ENCODE data around the gene ST3GAL3. TPM values are rescaled to one million over a fixed set of nuclear protein-coding genes. Genes with fewer than 3 reads are reported as not detected.
"Not testable (repeated sequence)": the region's sequence is repeated elsewhere in the genome, so short reads cannot be mapped to it uniquely, and the experiment has no call there.

Gene ST3GAL3
- total RNA-seq, 1 experiment from 2014 or later, result 4.1 TPM

DNA sequence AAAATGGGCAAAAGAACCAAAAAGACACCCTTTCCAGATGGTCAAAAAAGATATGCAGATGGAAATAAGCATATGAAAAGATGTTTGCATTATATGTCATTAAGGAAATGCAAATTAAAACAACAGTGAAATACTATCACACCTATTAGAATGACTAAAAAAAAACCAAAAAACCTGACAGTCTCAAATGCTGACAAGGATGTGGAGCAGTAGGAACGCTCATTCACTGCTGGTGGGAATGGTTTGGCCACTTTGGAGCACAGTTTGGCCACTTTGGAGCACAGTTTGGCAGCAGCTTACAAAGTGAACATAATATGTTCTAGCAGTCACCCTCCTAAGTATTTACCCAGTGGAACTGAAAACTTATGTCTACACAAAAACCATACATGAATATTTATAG lies 121.2 kb downstream of the ST3GAL3 start:
- no peak for DNase-seq (ENCODE audit: low read depth, low spot score)
- in situ Hi-C loops (cut with HindIII; ENCODE audit: low pct_unique_long_range_greater_than_20kb, low sequenced_read_pairs), result no loop called here

DNA sequence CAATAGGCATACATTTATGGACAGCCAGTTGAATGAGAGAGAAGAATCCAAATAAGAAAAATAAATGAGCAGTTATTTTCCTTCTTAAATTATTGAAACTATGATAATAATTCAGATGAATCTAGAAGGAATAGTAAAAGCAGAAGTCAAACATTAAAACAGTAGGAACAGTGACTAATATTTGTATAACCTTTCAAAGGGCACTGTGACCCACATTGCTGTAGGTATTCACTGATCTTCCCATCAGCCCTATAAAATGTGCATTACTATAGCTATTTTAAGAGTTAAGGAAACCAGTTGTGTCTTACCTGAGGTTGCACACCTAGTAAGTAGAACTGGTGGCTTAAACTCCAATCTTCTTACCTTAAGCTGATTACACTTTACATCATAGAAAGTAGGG lies 123.5 kb downstream of the ST3GAL3 start:
- in situ Hi-C loops (cut with HindIII; ENCODE audit: low pct_unique_long_range_greater_than_20kb, low sequenced_read_pairs), result no loop called here
- no peak for DNase-seq (ENCODE audit: low read depth, low spot score)

DNA sequence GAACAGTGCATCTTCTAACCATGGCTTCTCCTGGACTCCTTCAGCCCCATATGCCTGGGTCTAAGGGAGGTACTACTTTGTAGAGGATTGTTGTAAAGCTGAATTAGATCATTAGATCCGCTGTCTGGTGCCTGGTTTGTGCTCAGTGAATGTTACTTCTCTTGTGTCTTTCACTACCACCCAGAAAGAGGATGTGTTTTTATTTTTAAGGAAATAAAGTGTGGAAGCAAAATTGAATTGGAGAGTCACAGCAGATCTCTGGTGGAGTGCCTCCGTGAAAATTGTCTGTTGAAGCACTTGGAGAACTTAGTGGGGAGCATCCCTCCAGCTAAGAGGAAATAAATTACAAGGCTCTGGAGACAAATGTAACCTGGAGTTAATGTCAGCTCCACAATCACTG lies 124.5 kb downstream of the ST3GAL3 start:
- DNase-seq (ENCODE audit: low read depth, low spot score), result no peak
- in situ Hi-C loops (cut with HindIII; ENCODE audit: low pct_unique_long_range_greater_than_20kb, low sequenced_read_pairs), result no loop called here

- no peak for DNase-seq (ENCODE audit: low read depth, low spot score)
- in situ Hi-C loops (cut with HindIII; ENCODE audit: low pct_unique_long_range_greater_than_20kb, low sequenced_read_pairs), result no loop called here
Measured at GRCh38 chr1:43832255-43832654, 124.9 kb downstream of the ST3GAL3 start.

DNA sequence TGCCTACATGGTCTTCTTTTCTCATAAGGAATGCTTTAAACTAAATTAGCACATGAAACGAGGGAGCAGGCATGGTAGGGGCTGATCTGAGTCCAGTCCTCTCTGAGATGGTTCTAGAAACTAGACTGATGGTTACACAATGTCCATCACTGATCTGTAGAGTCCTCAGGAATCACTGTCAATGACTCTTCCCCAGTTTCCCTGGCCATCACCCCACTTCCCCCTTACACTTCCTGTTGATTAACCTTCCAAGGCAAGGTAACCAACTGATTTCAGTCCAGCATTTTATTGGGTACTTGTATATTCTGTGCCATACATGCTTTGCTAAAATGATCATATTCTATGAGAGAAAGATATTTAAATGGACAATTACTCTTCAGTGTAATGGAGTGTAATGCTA lies 125.7 kb downstream of the ST3GAL3 start:
- in situ Hi-C loops (cut with HindIII; ENCODE audit: low pct_unique_long_range_greater_than_20kb, low sequenced_read_pairs), result no loop called here
- no peak for DNase-seq (ENCODE audit: low read depth, low spot score)

- DNase-seq (ENCODE audit: low read depth, low spot score); in situ Hi-C loops (cut with HindIII; ENCODE audit: low pct_unique_long_range_greater_than_20kb, low sequenced_read_pairs): not testable (repeated sequence)
Measured at GRCh38 chr1:43833902-43834279, 126.6 kb downstream of the ST3GAL3 start.

DNA sequence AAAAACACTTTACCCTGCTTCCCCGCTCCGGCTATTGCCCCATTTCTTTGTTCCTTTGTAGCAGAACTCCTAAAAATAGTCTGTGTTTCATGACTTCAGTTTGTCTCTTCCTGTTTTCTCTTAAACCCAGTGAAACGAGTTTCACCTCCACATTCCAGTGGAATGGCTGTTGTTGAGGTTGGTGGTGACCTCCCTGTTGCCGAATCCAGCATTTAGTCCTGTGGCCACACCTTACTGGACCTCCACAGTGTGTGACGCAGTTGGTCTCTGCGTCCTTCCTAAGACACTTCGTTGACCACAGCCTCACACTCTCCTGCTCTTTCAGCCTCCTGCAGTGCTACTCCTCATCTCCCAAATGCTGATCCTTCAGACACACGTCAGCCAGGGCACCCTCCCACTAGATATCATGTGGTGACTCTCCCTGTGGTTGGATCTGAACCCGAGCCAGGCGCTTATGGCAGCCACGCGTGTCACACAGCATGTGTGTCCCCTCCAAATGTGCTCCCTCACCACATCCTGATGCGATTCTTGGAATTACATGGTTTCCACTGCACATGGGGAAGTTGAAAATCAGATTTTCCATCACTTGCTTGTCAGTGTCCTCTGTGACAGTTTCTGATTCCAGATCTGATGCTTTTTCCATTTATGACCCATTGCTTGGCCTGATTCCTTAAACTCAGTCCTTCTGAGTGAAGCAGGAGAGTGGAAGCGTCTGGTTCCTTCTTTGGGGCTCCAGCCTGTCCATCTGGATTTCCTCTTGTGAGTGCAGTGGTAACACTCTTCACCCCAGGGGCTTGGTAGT lies 127.1 kb downstream of the ST3GAL3 start:
- no peak for DNase-seq (ENCODE audit: low read depth, low spot score)
- in situ Hi-C loops (cut with HindIII; ENCODE audit: low pct_unique_long_range_greater_than_20kb, low sequenced_read_pairs), result no loop called here

DNA sequence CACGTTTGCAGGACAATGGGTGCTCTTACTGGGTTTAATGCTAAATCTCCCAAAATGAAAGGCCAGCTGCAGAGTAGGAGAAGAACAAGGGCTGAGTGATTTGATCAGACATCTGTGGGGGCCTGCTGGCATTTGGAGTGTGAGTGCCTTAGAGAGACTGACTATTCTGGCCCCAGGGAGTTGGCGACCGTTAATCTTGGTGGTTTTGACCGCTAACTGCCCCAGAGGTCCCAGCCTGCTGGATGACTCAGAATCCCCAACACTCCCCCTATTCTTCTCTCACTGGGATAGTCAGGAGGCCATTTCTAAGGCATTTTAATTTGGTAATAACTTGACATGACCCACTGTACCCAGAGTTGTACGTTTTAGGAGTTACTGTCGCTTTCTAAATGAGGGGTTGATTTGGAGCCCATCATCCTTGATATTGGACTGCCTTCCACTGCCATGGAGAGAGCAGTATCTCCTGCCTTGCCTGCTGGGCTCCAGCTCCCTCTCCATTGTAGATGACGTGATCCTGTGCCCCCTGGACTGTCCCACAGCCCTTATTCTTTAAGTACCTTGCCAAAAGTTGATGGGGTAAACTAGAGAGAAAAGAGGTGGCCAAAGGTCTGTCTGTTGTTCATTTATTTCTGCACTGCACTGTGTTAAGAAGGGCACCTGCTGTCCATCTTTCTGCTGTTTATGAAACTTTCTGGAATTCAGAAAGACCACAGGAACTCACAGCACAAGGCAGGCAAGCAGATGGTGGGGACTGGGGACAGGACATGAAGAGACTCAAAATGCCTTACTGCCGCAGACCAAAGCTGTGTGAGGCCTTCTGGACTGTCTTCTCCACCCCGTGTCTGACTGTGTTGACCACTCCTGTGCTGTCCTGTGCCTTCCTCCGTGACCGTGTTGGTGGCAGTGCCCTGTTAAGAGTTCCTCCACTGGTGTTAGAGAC lies 128.0 kb downstream of the ST3GAL3 start:
- in situ Hi-C loops (cut with HindIII; ENCODE audit: low pct_unique_long_range_greater_than_20kb, low sequenced_read_pairs), result no loop called here
- peak; percentile 84 for DNase-seq (ENCODE audit: low read depth, low spot score)

- in situ Hi-C loops (cut with HindIII; ENCODE audit: low pct_unique_long_range_greater_than_20kb, low sequenced_read_pairs), result no loop called here
- DNase-seq (ENCODE audit: low read depth, low spot score), result no peak
Measured at GRCh38 chr1:43836267-43836951, 129.1 kb downstream of the ST3GAL3 start.

DNA sequence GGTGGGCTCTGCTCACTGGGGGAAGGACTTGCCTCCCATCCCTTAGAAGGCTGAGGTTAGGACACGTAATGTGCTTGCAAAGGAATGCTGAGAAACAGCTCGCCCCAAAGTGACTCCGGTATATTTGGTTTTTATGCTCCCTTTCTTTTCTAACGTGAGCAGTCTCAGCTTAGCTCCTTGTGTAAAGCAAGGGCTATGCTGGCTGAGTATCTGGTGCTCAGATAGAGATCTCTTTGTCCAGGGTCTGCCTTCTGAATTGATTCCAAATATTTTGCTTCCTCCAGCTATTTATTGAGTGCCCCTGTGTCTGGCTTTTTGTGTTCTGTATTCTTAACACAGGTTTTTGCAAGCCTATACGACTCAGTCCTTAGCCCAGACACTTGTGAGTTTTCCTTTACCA lies 131.7 kb downstream of the ST3GAL3 start:
- DNase-seq (ENCODE audit: low read depth, low spot score), result no peak
- in situ Hi-C loops (cut with HindIII; ENCODE audit: low pct_unique_long_range_greater_than_20kb, low sequenced_read_pairs), result no loop called here

- in situ Hi-C loops (cut with HindIII; ENCODE audit: low pct_unique_long_range_greater_than_20kb, low sequenced_read_pairs), result no loop called here
- DNase-seq (ENCODE audit: low read depth, low spot score), result no peak
Measured at GRCh38 chr1:43841321-43842174, 134.2 kb downstream of the ST3GAL3 start.

DNA sequence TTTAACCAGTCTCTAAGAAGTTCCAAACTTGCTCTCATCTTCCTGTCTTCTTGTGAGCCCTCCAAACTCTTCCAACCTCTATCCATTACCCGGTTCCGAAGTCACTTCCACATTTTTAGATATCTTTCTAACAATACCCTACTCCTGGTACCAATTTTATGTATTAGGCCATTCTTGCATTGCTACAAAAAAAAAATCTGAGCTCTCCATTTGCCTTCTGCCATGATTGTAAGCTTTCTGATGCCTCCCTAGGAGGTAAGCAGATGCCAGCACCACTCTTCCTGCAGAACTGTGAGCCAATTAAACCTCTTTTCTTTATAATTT lies 134.8 kb downstream of the ST3GAL3 start:
- no peak for DNase-seq (ENCODE audit: low read depth, low spot score)
- in situ Hi-C loops (cut with HindIII; ENCODE audit: low pct_unique_long_range_greater_than_20kb, low sequenced_read_pairs), result no loop called here

DNA sequence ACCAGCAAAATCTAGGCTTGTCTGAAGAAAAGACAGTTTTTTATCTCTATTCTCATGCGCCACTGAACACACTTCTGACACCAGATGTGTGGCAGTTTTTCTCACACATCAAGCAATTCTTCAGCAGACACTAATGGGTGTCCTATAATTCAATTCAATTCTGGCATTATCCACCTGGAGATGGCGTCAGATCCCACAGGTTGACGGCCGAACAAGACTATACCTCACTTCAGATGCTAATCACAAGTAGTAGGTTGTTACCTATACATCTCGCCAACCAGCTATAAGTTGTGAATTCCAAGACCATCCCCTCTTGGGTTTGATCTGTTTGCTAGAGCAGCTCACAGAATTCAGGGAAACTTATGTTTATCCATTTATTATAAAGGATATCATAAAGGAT lies 136.3 kb downstream of the ST3GAL3 start:
- in situ Hi-C loops (cut with HindIII; ENCODE audit: low pct_unique_long_range_greater_than_20kb, low sequenced_read_pairs), result no loop called here
- no peak for DNase-seq (ENCODE audit: low read depth, low spot score)

DNA sequence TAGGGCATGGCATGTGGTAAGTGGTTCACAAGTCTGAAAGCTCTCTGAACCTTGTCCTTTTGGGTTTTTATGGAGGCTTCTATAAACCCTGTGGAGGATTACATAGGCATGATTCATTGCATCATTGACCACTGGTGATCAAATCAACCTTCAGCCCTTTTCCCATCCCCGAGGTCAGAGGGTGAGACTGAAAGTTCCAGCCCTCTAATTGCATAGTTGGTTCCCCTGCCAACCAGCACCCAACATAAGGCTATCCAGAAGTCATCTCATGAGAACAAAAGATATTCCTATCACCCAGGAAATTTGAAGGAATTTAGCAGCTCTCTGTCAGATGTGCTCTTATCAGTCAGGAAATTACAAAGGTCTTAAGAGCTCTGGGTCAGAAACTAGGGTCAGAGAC lies 136.8 kb downstream of the ST3GAL3 start:
- in situ Hi-C loops (cut with HindIII; ENCODE audit: low pct_unique_long_range_greater_than_20kb, low sequenced_read_pairs), result no loop called here
- no peak for DNase-seq (ENCODE audit: low read depth, low spot score)

- DNase-seq (ENCODE audit: low read depth, low spot score), result no peak
- in situ Hi-C loops (cut with HindIII; ENCODE audit: low pct_unique_long_range_greater_than_20kb, low sequenced_read_pairs), result no loop called here
Measured at GRCh38 chr1:43847290-43847689, 140.0 kb downstream of the ST3GAL3 start.

- no peak for DNase-seq (ENCODE audit: low read depth, low spot score)
- in situ Hi-C loops (cut with HindIII; ENCODE audit: low pct_unique_long_range_greater_than_20kb, low sequenced_read_pairs), result no loop called here
Measured at GRCh38 chr1:43847882-43848281, 140.5 kb downstream of the ST3GAL3 start.

GRCh38 chr1:43849670-43850069 lies 142.3 kb downstream of the ST3GAL3 start:
- in situ Hi-C loops (cut with HindIII; ENCODE audit: low pct_unique_long_range_greater_than_20kb, low sequenced_read_pairs), result no loop called here
- DNase-seq (ENCODE audit: low read depth, low spot score), result no peak

Measured in SK-MEL-5 (cell line).